Loucy (cell line): Measurements from ENCODE around the gene XPNPEP2.

ENCODE experiments used
- H2AFZ ChIP-seq: fragments of 200-600 bp; sonication (generic); 2 replicates; pipeline ENCODE4 v1.6.0; 2016; ENCODE audit warnings: antibody characterized with exemption, mild to moderate bottlenecking, low read length, moderate library complexity
- H3F3A ChIP-seq: fragments of 200-600 bp; 2 replicates; pipeline ENCODE4 v1.6.0; 2016; ENCODE audit warnings: antibody characterized with exemption, low read depth, mild to moderate bottlenecking
- H3K27me3 ChIP-seq: fragments of 200-600 bp; sonication (generic); 2 replicates; pipeline ENCODE4 v1.6.1; 2014; ENCODE audit warnings: low read length, mild to moderate bottlenecking; ENCODE audit not compliant: insufficient read depth, poor library complexity, severe bottlenecking
- H3K36me3 ChIP-seq: fragments of 200-600 bp; sonication (generic); 2 replicates; pipeline ENCODE4 v1.6.1; 2016; ENCODE audit warnings: low read length; ENCODE audit not compliant: insufficient read depth
- H3K4me1 ChIP-seq: fragments of 200-600 bp; sonication (generic); 2 replicates; pipeline ENCODE4 v1.5.1; 2014; ENCODE audit warnings: low read length, mild to moderate bottlenecking; ENCODE audit not compliant: insufficient read depth, poor library complexity, severe bottlenecking
- H3K4me2 ChIP-seq: fragments of 200-600 bp; sonication (generic); 2 replicates; pipeline ENCODE4 v1.6.0; 2014; ENCODE audit warnings: antibody characterized with exemption, low read length, low read depth, mild to moderate bottlenecking; ENCODE audit not compliant: poor library complexity, severe bottlenecking
- H3K4me3 ChIP-seq: fragments of 200-600 bp; sonication (generic); 2 replicates; pipeline ENCODE4 v1.5.1; 2014; ENCODE audit warnings: low read length, mild to moderate bottlenecking, mixed read lengths; ENCODE audit not compliant: poor library complexity, severe bottlenecking
- H3K79me2 ChIP-seq: fragments of 200-600 bp; sonication (generic); 2 replicates; pipeline ENCODE4 v1.6.1; 2014; ENCODE audit warnings: low read length; ENCODE audit not compliant: insufficient read depth
- H3K9ac ChIP-seq: fragments of 200-600 bp; sonication (generic); 2 replicates; pipeline ENCODE4 v1.6.0; 2014; ENCODE audit warnings: mild to moderate bottlenecking, low read depth, low read length, moderate library complexity; ENCODE audit not compliant: poor library complexity, severe bottlenecking
- H3K9me2 ChIP-seq: fragments of 200-600 bp; sonication (generic); replicated peaks from 2 replicates; pipeline ENCODE4 v1.6.1; 2016; ENCODE audit warnings: low read depth, low read length, mixed read lengths
- H3K9me3 ChIP-seq: fragments of 200-600 bp; sonication (generic); 2 replicates; pipeline ENCODE4 v1.6.1; 2014; ENCODE audit warnings: mild to moderate bottlenecking, antibody characterized with exemption, low read length, low read depth; ENCODE audit not compliant: insufficient read depth
- H4K20me1 ChIP-seq: fragments of 200-600 bp; sonication (generic); 2 replicates; pipeline ENCODE4 v1.6.0; 2014; ENCODE audit warnings: antibody characterized with exemption, low read length, mild to moderate bottlenecking; ENCODE audit not compliant: insufficient read depth, poor library complexity, severe bottlenecking
- CTCF ChIP-seq: fragments of 200-600 bp; sonication (generic); conservative IDR thresholded peaks from 2 replicates; pipeline ENCODE4 v1.5.1; 2014; ENCODE audit warnings: mild to moderate bottlenecking, antibody characterized with exemption, low read length
- EZH2phosphoT487 ChIP-seq: fragments of 200-600 bp; IDR thresholded peaks from 2 replicates; pipeline ENCODE4 v1.6.1; 2018; ENCODE audit warnings: antibody characterized with exemption, mild to moderate bottlenecking, moderate library complexity, borderline replicate concordance

The XPNPEP2 gene

GRCh38 chrX:129790808-129791207 is 52.0 kb downstream of the XPNPEP2 start:
- Histone ChIP-seq H3K79me2 (peaks cover 48% of the 10 kb centered on the region), H3F3A (no peaks in the 10 kb centered on the region; the same call in 1 of the 2 replicates), H4K20me1 (peaks cover 51% of the 10 kb centered on the region), H3K36me3 (peaks cover 67% of the 10 kb centered on the region; the same call in 1 of the 2 replicates), H3K4me2 (no peak overlapping the region), H3K4me1 (peaks cover 19% of the 10 kb centered on the region), H2AFZ (no peak overlapping the region), H3K9ac (no peak overlapping the region), H3K9me2 (no peaks in the 10 kb centered on the region), H3K9me3 (no peaks in the 10 kb centered on the region), H3K4me3 (no peak overlapping the region), H3K27me3 (no peaks in the 10 kb centered on the region)
- TF ChIP-seq EZH2phosphoT487 (no peak), CTCF (no peak)

DNA sequence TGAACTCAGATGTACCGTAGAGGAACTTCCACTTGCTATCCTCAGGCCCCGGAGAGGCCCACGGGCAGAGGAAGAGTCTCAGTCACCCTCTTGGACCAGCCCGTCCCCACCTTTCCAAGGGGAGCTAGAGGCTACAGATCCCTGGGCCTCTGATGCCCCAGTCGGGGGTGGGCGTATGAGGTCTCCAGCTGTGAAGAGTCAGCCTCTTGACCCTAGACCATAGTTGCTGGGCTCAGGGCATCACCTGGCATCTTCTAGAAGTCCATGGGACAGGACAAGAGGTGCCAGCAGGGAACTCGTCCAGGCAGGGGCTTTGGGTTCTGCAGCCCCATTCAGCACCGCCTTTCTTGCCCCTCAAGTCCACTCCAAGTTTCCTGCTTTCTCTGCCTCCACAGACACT is 52.6 kb downstream of the XPNPEP2 start:
- Histone ChIP-seq H2AFZ (no peak overlapping the region), H3K4me3 (no peak overlapping the region), H3F3A (no peaks in the 10 kb centered on the region), H3K9ac (no peak overlapping the region), H3K9me3 (no peaks in the 10 kb centered on the region), H3K79me2 (peaks cover 43% of the 10 kb centered on the region), H3K4me2 (no peak overlapping the region), H3K4me1 (peaks cover 14% of the 10 kb centered on the region), H3K9me2 (no peaks in the 10 kb centered on the region), H3K27me3 (no peaks in the 10 kb centered on the region), H4K20me1 (peaks cover 46% of the 10 kb centered on the region), H3K36me3 (peaks cover 73% of the 10 kb centered on the region; the same call in 1 of the 2 replicates)
- TF ChIP-seq EZH2phosphoT487 (no peak), CTCF (no peak)

DNA sequence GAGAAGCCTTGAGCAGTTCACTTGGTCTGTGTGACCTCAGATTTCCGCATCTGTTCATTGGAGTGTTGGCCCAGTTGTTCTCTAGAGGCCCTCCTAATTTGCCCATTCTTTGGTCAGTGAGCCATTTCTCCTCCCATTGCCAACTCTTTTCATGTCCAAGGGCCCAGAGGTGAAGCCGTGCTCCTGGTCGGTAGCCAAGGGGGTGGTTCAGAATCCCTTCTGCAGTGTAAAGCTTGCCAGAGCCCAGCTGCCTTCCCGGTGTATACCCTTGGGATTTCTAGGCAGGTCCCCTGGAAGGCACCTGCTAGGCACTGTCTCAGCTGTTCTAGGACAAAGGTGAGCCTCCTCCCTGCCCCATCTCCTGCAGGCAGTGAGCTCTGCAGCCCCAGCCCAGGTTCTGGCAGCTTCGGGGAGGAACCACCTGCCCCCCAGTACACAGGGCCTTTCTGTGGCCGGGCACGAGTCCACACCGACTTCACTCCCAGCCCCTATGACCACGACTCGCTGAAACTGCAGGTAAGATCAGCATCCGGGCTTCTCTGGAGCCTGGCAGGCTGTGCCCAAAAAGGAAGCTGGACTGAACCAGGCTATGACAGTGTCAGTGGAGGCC is 53.3 kb downstream of the XPNPEP2 start:
- H4K20me1 ChIP-seq: peaks cover 44% of the 10 kb centered on the region
- no peaks in the 10 kb centered on the region for H3F3A ChIP-seq
- no peaks in the 10 kb centered on the region for H3K27me3 ChIP-seq
- peaks cover 73% of the 10 kb centered on the region; the same call in 1 of the 2 replicates for H3K36me3 ChIP-seq
- peaks cover 11% of the 10 kb centered on the region for H3K4me1 ChIP-seq
- TF ChIP-seq CTCF: no peak
- no peak for TF ChIP-seq EZH2phosphoT487
- H3K4me3 ChIP-seq: no peak overlapping the region
- no peaks in the 10 kb centered on the region for H3K9me3 ChIP-seq
- H3K9me2 ChIP-seq: no peaks in the 10 kb centered on the region
- H3K4me2 ChIP-seq: no peak overlapping the region
- H3K79me2 ChIP-seq: peaks cover 36% of the 10 kb centered on the region
- no peak overlapping the region for H2AFZ ChIP-seq
- H3K9ac ChIP-seq: no peak overlapping the region
